SU-DHL-6 (cell line): ENCODE data around the gene GSTA5.
"Not testable (repeated sequence)": the region's sequence is repeated elsewhere in the genome, so short reads cannot be mapped to it uniquely, and the experiment has no call there.

Experiments
- H2AFZ ChIP-seq: fragments of 200-600 bp; sonication (generic); 2 replicates; pipeline ENCODE4 v1.6.1; 2014; ENCODE audit warnings: low read depth, mild to moderate bottlenecking, moderate library complexity, mixed read lengths, antibody characterized with exemption, low read length; ENCODE audit not compliant: severe bottlenecking
- H3F3A ChIP-seq: fragments of 200-600 bp; shearing (Covaris generic); 2 replicates; pipeline ENCODE4 v1.6.0; 2016; ENCODE audit warnings: antibody characterized with exemption, mild to moderate bottlenecking; ENCODE audit not compliant: insufficient read depth
- H3K27ac ChIP-seq: fragments of 200-600 bp; sonication (generic); 2 replicates; pipeline ENCODE4 v1.5.1; 2016; ENCODE audit warnings: low read depth, mild to moderate bottlenecking, low read length, moderate library complexity, mixed read lengths
- H3K27me3 ChIP-seq: fragments of 200-600 bp; sonication (generic), shearing (Covaris generic); 2 replicates; pipeline ENCODE4 v1.6.0; 2014; ENCODE audit warnings: mild to moderate bottlenecking, low read length
- H3K36me3 ChIP-seq: fragments of 200-600 bp; sonication (generic); 2 replicates; pipeline ENCODE4 v1.6.1; 2014; ENCODE audit warnings: mild to moderate bottlenecking, low read length, mixed read lengths
- H3K4me2 ChIP-seq: fragments of 300-600, 200-600 bp; shearing (Covaris generic), sonication (generic); 2 replicates; pipeline ENCODE4 v1.6.0; 2014; ENCODE audit warnings: low read length, low read depth, mild to moderate bottlenecking; ENCODE audit not compliant: poor library complexity, severe bottlenecking
- H3K4me3 ChIP-seq: fragments of 200-600 bp; sonication (generic); 2 replicates; pipeline ENCODE4 v1.5.1; 2014; ENCODE audit warnings: antibody characterized with exemption, low read length, mild to moderate bottlenecking, mixed read lengths; ENCODE audit not compliant: insufficient read depth, poor library complexity, severe bottlenecking
- H3K79me2 ChIP-seq: fragments of 200-600 bp; sonication (generic); 2 replicates; pipeline ENCODE4 v1.6.1; 2014; ENCODE audit warnings: mild to moderate bottlenecking, low read length, moderate library complexity; ENCODE audit not compliant: insufficient read depth
- H3K9ac ChIP-seq: fragments of 200-600 bp; sonication (generic); 2 replicates; pipeline ENCODE4 v1.7.0; 2014; ENCODE audit warnings: mild to moderate bottlenecking, low read length
- H3K9me2 ChIP-seq: fragments of 200-600 bp; sonication (generic); replicated peaks from 2 replicates; pipeline ENCODE4 v1.6.1; 2014; ENCODE audit warnings: low read length; ENCODE audit not compliant: insufficient read depth
- H3K9me3 ChIP-seq: fragments of 200-600 bp; sonication (generic); 2 replicates; pipeline ENCODE4 v1.6.1; 2014; ENCODE audit warnings: low read length, mixed read lengths; ENCODE audit not compliant: insufficient read depth
- H4K20me1 ChIP-seq: fragments of 200-600 bp; sonication (generic); 2 replicates; pipeline ENCODE4 v1.6.1; 2014; ENCODE audit warnings: low read depth, mild to moderate bottlenecking, antibody characterized with exemption, low read length, moderate library complexity, mixed read lengths
- CTCF ChIP-seq: fragments of 200-600 bp; sonication (generic); IDR thresholded peaks from one replicate; pipeline ENCODE4 v1.5.1; 2017; ENCODE audit warnings: antibody characterized with exemption, mild to moderate bottlenecking, low read length, moderate library complexity; ENCODE audit not compliant: insufficient read depth, poor library complexity, severe bottlenecking
- EZH2phosphoT487 ChIP-seq: fragments of 200-600 bp; sonication (generic), shearing (Covaris generic); conservative IDR thresholded peaks from 2 replicates; pipeline ENCODE4 v1.6.1; 2018; ENCODE audit warnings: mild to moderate bottlenecking, antibody characterized with exemption, low read length, moderate library complexity, mixed read lengths

The GSTA5 gene

GRCh38 chr6:52808660-52809059 lies 32.0 kb downstream of the GSTA5 start:
- H3K36me3 ChIP-seq, result no peaks in the 10 kb centered on the region
- TF ChIP-seq EZH2phosphoT487, result no peak

GRCh38 chr6:52803668-52804255 lies 36.9 kb downstream of the GSTA5 start, which contains the start of gene GSTA1:
Gene GSTA1, minus strand, starts transcription at chr6:52803816. Its CDS starts 4,549 bp downstream, at chr6:52799267.
- not testable (repeated sequence) for H3K9me3 ChIP-seq, H3K27ac ChIP-seq, H3K9ac ChIP-seq, H4K20me1 ChIP-seq, H3K36me3 ChIP-seq, H3F3A ChIP-seq, H3K79me2 ChIP-seq, H3K27me3 ChIP-seq, H3K4me3 ChIP-seq, H3K9me2 ChIP-seq, H3K4me2 ChIP-seq, H2AFZ ChIP-seq

More at GRCh38 chr6:52808660-52809059, 32.0 kb downstream of the GSTA5 start:
- Histone ChIP-seq H3K9ac (no peak overlapping the region), H3K9me2 (no peaks in the 10 kb centered on the region), H3K4me2 (no peak overlapping the region), H3K27me3 (no peaks in the 10 kb centered on the region), H4K20me1 (no peaks in the 10 kb centered on the region), H3K79me2 (no peaks in the 10 kb centered on the region), H3K4me3 (no peak overlapping the region), H3F3A (no peaks in the 10 kb centered on the region), H3K9me3 (no peaks in the 10 kb centered on the region), H3K27ac (no peak overlapping the region), H2AFZ (no peak overlapping the region)

- no peaks in the 10 kb centered on the region for H4K20me1 ChIP-seq
- no peaks in the 10 kb centered on the region for H3K9me3 ChIP-seq
- no peaks in the 10 kb centered on the region for H3K79me2 ChIP-seq
- no peak overlapping the region for H2AFZ ChIP-seq
- no peaks in the 10 kb centered on the region for H3F3A ChIP-seq
- no peaks in the 10 kb centered on the region for H3K27me3 ChIP-seq
- H3K4me2 ChIP-seq, result no peak overlapping the region
- H3K27ac ChIP-seq, result no peak overlapping the region
- no peaks in the 10 kb centered on the region for H3K9me2 ChIP-seq
- H3K4me3 ChIP-seq, result no peak overlapping the region
- TF ChIP-seq EZH2phosphoT487 (no peak), CTCF (no peak)
- no peaks in the 10 kb centered on the region for H3K36me3 ChIP-seq
- no peak overlapping the region for H3K9ac ChIP-seq
Observed at GRCh38 chr6:52802806-52803205, 37.8 kb downstream of the GSTA5 start.

GRCh38 chr6:52801188-52801841 lies 39.3 kb downstream of the GSTA5 start:
- no peaks in the 10 kb centered on the region for H3K9me2 ChIP-seq
- no peaks in the 10 kb centered on the region for H4K20me1 ChIP-seq
- no peak overlapping the region for H3K4me2 ChIP-seq
- H3K27me3 ChIP-seq, result no peaks in the 10 kb centered on the region
- no peak overlapping the region for H3K9ac ChIP-seq
- H3K27ac ChIP-seq, result no peak overlapping the region
- no peaks in the 10 kb centered on the region for H3K79me2 ChIP-seq
- H3K4me3 ChIP-seq, result no peak overlapping the region
- no peaks in the 10 kb centered on the region for H3F3A ChIP-seq
- no peak for TF ChIP-seq CTCF
- TF ChIP-seq EZH2phosphoT487, result no peak
- no peaks in the 10 kb centered on the region for H3K36me3 ChIP-seq
- no peaks in the 10 kb centered on the region for H3K9me3 ChIP-seq
- no peak overlapping the region for H2AFZ ChIP-seq

- H3K9me2 ChIP-seq, result not testable (repeated sequence)
Observed at GRCh38 chr6:52799272-52799671, 41.3 kb downstream of the GSTA5 start.

GRCh38 chr6:52794366-52794765 lies 46.2 kb downstream of the GSTA5 start:
- not testable (repeated sequence) for H3K9me2 ChIP-seq, H3K36me3 ChIP-seq, H3K4me2 ChIP-seq, H3K9ac ChIP-seq, H2AFZ ChIP-seq, H4K20me1 ChIP-seq, H3K27ac ChIP-seq, H3F3A ChIP-seq, H3K79me2 ChIP-seq, H3K9me3 ChIP-seq, H3K27me3 ChIP-seq, H3K4me3 ChIP-seq

More at GRCh38 chr6:52799272-52799671, 41.3 kb downstream of the GSTA5 start:
- H3K9ac ChIP-seq, H3K4me3 ChIP-seq, H3K9me3 ChIP-seq, H3K27ac ChIP-seq, H3K36me3 ChIP-seq, H2AFZ ChIP-seq, H3K79me2 ChIP-seq, H3K27me3 ChIP-seq, H4K20me1 ChIP-seq, H3K4me2 ChIP-seq, H3F3A ChIP-seq: not testable (repeated sequence)
